ENCODE measurements around the gene MAPK1.
"Not testable (repeated sequence)": the region's sequence is repeated elsewhere in the genome, so short reads cannot be mapped to it uniquely, and the experiment has no call there.

MAPK1 gene

DNA sequence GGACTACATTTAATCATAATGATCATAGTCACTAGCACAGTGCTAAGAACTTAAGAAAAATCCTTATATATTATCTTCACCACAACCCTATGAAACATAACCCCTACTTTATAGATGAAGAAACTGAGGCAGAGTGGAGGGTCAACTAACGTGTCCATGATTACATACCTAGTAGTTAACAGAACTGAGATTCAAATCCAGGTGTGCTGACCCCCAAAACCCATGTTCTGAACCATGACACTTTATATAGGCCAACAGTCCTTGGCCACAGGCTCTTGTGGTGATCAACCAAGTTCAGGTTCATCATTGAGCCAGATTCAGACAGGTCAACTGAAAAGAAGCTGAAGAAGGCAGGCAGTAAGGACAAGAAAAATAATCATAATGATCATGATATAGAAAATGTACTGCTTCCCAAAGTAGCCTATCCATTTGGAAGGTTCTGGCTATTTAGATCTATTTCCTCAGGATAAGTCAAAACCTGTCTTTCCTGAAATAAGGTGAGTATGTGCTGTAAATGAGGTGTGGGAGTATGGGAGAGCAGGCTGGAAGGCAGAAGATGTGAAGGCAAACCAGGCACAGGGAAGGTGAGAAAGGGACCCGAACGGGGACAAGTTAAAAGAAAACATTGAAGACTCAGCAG, 39.7 kb downstream of the MAPK1 start:
- Histone ChIP-seq H3K4me3 (no peak overlapping the region), H3K27ac (no peak overlapping the region)

DNA sequence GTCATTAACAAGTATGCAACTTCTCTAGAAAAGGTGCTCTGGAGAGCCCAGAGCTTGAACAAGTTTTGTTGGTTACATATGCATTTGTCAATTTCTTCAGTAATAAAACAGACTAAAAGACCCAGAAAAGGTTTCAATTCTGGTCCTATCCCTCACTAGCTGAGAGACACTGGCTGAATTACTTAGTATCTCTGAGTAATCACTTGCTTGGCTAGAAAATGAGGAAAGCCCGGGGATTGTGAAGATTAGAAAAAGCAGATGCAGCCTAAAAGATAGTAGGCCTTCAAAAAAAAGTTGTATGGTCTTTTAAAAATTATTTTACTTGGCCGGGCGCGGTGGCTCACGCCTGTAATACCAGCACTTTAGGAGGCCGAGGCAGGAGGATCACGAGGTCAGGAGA, 41.2 kb downstream of the MAPK1 start:
- Histone ChIP-seq H3K27ac (no peak overlapping the region), H3K4me3 (no peak overlapping the region)

DNA sequence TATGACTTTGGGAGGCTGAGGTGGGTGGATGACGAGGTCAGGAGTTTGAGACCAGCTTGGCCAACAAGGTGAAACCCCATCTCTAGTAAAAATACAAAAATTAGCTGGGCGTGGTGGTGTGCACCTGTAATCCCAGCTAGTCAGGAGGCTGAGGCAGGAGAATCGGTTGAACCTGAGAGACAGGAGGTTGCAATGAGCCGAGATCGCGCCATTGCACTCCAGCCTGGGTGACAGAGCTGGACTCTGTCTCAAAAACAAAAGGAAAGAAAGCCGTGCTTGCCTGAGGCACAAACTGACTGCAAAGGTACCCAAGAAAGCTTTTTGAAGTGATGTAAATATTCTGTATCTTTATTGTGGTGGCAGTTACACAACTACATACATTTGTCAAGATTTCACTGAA, 42.5 kb downstream of the MAPK1 start:
- H3K4me3 ChIP-seq: not testable (repeated sequence)
- H3K27ac ChIP-seq: peak overlapping the region in 1 of 21 experiments; percentile 7

DNA sequence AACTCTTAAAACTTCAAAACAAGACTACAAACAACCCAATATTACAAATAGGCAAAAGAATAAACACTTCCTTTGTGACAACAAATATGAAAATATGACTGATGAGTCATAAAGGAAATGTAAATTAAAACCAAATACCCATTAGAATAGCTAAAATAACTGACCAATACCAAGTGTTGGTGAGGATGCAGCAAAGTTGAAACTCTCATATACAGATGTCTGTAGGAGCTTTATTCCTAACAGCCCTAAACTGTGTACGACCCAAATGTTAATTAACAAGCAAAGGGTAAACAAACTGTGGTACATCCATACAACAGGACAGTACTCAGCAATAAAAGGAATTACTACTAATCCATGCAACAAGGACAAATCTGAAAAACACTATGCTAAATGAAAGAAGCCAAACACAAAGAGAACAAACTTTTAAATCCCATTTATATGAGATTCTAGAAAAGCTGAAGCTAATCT, 43.0 kb downstream of the MAPK1 start:
- peak overlapping the region in 1 of 21 experiments; percentile 7 for H3K27ac ChIP-seq

DNA sequence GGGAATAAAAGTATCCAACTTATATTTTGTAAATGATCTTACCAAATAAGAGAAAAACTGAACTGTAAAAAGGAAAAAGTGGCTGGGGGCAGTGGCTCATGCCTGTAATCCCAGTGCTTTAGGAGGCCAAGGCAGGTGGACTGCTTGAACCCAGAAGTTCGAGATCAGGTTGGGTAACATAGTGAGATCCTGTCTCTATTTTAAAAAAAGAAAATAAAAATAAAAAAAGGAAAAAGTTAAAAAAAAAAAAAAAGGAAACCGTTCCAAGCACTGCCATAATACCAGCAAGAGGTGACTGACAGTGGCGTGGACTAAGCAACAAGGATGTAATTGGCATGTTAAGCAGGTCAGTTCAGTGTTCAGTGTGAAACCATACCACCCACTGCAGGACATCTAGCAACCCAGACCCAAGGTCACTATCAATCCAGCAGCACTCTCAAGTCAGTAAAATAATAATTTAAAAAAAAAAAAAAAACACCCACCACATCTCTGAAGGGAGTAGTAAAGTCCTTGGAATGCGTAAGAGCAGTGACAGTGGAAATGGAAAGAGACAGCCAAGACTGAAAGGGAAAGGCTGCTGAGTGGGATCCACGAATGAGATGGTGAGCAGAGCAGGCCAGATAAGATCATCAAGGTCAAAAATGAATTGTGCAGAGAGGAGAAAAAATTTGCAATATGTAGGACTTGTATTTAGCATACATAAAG, 43.6 kb downstream of the MAPK1 start:
- peak overlapping the region in 2 of 21 experiments; percentile 15 to 31 for H3K27ac ChIP-seq

More for the DNA sequence above, 43.0 kb downstream of the MAPK1 start:
- H3K4me3 ChIP-seq: no peak overlapping the region

DNA sequence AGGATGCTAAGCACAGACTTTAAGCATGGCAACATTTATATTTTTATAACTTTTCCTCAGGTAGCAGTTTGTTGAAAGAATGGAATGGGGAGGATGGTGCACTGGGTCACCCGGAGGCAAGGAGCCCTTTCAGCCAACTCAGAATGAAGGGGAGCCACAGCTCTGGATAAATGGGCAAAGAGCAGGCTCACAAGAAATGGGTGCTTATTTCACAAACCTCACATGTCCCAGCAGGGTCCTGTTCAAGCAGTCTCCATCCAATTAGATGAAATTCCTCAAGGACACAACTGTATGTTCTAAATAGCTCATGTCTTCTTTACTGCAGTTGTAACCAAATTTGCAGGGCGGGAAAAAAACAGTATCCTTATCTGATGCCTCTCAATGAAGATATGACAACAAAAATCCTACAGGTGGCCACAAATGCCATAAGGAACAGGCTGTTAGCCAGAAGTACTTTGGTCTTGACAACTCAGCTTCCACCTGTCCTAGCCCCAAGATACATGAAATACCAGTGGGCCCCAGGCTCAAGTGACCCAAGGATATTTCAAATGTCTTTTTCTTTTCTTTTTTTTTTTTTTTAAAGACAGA, 48.2 kb downstream of the MAPK1 start:
- no peak overlapping the region for H3K4me3 ChIP-seq
- peak overlapping the region in 10 of 21 experiments; percentile 3 to 88 (median 80) for H3K27ac ChIP-seq

More for the DNA sequence above, 43.6 kb downstream of the MAPK1 start:
- H3K4me3 ChIP-seq: no peak overlapping the region

DNA sequence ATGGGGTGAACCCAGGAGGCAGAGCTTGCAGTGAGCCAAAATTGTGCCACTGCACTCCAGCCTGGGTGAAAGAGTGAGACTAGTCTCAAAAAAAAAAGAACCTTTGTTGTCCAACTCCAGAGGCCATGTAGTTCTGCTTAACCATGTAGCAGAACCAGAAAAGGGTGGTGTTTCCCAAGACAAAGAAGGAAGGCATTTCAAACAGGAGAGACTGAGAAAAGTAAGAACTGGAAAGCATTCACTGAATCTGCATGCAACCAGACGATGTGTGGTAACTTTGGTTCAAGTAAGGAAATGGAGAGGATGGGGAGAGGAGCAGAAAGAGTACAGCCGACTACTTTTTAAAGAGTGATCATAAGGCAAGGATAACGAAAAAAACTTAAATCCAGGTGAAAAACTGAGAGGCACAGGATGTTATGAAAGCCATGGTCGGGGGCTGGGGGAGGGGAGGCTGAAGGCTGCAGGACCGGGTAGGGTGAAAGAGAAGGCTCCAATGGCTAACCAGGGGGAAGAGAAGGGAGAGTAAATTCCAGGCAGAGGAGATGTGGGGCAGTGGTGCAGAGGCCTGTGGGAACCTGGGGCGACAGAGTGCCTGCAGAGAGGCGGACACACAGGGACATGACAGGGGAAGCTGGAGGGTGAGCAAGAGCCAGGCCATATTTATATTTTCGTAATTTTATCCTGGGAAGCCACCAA, 48.8 kb downstream of the MAPK1 start:
- Histone ChIP-seq H3K4me3 (no peak overlapping the region), H3K27ac (peak overlapping the region in 16 of 21 experiments; percentile 3 to 88 (median 80))

DNA sequence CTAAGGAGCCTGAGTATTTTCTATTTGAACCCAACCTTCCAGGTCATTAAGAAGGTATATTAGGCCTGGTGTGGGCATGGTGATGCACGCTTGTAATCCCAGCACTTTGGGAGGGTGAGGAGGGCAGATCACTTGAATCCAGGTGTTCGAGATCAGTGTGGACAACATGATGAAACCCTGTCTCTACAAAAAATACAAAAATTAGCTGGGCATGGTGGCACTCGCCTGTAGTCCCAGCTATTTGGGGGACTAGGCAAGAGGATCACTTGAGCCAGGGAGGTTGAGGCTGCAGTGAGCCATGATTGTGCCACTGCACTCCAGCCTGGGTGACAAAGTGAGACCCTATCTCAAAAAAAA, 50.0 kb downstream of the MAPK1 start:
- not testable (repeated sequence) for H3K4me3 ChIP-seq
- H3K27ac ChIP-seq: peak overlapping the region in 20 of 21 experiments; percentile 39 to 88 (median 82)

DNA sequence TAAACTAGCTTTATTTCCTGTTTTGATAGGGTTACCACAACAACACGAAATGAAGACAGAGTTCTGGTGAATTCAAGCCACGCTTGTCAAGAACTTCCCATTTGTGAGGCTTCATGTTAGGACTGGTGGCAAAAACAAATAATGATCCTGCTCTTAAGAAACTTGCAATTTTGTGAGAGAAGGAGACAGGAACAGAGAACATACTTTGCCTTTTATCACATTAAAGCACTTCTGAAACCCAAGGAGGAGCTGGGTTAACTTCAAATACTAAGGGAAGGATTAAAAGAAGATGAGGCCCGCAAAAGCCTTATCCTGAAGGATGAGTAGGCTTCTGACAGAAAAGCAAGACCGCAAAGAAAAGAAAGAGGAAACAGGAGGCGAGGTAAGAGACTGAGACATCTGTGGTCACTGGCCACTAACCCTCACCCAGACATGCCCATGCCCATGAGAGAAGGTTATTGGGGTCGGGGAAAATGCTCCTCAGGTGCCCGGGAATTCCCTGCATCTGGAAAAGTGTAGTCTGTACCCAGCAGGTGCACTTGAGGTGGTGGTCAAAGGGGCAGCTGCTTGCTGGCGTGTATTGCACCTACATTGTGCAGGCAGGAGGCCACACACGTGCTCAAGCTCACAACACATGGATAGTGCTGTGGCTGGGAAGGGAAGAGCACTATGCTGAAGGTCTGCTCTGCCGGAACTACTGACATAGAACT, 50.5 kb downstream of the MAPK1 start:
- Histone ChIP-seq H3K27ac (peak overlapping the region in 20 of 21 experiments; percentile 39 to 88 (median 82)), H3K4me3 (peak overlapping the region in 1 of 7 experiments; percentile 6)

DNA sequence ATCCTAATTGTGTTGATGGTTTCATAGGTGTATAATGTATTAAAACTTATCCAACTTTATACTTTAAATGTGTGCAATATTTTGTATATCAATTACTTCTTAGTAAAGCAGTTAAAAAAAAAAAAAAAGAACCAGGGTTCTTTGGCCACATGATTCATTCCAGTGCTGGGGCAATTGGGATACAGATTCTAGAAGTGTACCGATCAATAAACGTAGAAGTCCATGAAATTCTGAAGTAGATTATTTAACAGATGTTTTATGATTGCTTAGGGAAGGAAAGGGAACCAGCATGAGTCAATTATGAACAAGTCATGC, 51.0 kb downstream of the MAPK1 start:
- no peak overlapping the region for H3K4me3 ChIP-seq
- H3K27ac ChIP-seq: peak overlapping the region in 19 of 21 experiments; percentile 46 to 88 (median 82)

DNA sequence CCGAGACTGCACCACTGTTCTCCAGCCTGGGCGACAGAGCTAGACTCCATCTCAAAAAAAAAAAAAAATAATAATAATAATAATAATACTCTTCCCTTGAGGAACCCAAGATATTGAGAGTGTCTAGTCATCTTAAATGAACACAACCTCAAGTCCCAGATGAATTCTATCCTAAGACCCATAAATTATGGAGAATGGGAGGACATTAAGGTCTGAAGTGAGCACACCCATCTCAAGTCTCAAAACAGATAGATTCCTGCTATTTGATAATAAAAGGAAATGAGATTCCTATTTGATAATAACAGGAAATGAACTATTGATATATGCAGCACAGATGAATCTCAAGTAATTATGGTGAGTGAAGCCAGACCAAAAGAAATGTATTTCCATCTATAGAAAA, 51.5 kb downstream of the MAPK1 start:
- no peak overlapping the region for H3K4me3 ChIP-seq
- H3K27ac ChIP-seq: peak overlapping the region in 18 of 21 experiments; percentile 46 to 88 (median 80)

DNA sequence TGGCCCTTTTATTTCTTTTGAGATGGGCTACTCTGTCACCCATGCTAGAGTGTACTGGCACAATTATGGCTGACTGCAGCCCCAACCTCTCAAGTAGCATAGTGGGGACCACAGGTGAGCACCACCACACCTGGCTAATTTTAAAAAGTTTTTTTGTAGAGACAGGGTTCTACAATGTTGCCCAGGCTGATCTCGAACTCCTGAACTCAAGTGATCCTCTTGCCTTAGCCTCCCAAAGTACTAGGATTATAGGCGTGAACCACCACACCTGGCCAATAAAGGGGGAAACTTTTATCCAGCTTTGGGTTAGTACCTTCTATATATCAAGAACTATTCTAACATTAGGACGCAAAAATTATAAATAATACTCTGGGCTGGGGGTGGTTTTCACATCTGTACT, 52.1 kb downstream of the MAPK1 start:
- Histone ChIP-seq H3K4me3 (no peak overlapping the region), H3K27ac (peak overlapping the region in 15 of 21 experiments; percentile 12 to 88 (median 83))

DNA sequence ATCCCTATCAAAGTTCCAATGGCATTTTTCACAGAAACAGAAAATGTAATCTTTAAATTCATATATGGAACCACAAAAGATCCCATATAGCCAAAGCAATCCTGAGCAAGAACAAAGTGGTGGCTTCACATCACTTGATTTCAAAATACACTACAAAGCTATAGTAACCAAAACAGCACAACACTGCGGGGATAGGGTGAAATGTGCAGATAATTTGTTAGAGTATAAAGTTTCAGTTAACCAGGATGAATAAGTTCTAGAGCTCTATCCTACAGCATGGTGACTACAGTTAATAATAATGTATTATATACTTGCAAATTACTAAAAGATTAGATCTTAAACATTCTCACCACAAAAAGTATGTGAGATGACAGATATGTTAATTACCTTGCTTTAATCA, 55.5 kb downstream of the MAPK1 start:
- Histone ChIP-seq H3K27ac (no peak overlapping the region), H3K4me3 (no peak overlapping the region)

DNA sequence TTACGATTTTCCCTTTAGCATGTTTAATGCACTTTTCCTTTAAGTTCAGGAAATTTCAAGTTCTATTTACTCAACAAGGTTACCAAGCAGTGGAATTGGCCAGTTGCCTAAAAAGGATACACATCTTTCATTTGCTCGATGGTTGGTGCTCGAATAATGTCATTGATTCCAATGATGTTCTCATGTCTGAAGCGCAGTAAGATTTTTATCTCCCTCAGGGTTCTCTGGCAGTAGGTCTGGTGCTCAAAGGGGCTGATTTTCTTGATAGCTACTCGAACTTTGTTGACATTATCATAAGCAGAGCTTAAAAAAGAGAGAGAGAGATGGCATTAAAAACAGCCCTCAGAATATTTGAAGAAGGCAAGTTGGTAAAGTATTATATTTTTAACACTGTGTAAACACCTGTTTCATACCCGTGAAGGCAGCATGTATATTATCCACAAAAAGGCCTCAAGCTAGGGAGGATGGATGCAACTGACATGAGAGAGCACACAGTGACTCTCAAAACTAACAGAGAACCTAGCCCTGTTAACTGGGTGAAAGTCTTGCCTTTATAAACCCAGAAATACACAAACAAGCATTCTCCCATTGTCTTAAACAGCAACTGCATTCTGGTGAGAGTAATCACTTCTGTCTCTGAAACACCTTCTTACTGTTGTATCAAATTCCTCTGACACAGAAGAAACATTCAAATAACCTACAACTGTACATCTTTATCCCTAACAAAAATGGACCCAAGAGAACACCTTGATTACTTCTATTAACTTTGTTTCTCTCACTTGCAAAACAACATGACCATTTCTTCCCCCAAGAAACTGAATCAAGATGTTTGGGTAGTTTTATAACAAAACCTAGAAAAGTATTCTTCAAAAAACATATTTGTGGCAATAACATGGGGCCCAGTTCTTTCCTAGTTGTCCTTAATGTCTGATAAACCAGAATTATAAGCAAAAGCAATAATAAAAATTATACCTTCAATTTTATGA, 59.6 kb downstream of the MAPK1 start:
- peak overlapping the region in 2 of 21 experiments; percentile 12 to 34 for H3K27ac ChIP-seq
- H3K4me3 ChIP-seq: no peak overlapping the region

DNA sequence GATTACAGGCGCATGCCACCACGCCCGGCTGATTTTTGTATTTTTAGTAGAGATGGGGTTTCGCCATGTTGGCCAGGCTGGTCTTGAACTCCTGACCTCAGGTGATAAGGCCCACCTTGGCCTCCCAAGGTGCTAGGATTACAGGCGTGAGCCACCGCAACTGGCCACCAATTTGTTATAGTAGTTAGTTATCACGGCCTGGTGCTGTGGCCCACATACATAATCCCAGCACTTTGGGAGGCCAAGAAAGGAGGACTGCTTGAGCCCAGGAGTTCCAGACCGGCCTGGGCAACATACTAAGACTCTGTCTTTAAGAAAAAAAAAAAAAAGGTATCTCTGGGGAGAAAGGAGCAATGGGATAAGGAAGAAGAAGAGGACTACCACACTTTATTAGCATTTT, 62.1 kb downstream of the MAPK1 start:
- not testable (repeated sequence) for H3K4me3 ChIP-seq, H3K27ac ChIP-seq

DNA sequence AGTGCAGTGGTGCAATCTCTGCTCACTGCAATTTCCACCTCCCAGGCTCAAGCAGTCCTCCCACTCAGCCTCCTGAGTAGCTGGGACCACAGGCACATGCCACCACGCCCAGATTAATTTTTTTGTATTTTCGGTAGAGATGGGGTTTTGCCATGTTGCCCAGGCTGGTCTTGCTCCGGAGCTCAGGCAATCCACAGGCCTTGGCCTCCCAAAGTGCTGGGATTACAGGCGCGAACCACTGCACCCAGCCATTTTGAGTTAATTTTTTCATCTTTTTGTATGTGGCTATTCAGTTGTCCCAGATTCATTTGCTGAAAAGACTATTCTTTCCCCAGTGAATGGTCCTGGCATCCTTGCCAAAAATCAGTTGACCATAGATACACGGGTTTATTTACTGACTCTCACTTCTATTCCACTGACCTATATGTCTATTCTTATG, 63.6 kb downstream of the MAPK1 start:
- Histone ChIP-seq H3K4me3 (no peak overlapping the region), H3K27ac (no peak overlapping the region)

DNA sequence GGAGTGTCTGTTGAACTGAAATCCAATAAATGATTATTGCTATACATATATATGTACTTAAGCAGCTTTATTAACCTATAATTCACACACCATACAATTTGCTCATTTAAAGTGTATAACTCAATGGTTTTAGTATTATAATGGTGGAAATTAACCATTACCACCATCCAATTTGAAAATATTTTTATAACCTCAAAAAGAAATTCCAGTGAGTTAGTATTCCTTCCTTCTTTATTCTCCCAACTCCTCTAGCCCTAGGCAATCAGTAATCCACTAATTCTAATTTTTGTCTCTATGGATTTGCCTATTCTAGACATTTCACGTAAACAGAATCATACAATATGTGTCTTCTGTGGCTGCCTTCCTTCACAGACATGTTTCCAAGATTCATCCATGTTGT, 64.8 kb downstream of the MAPK1 start:
- H3K4me3 ChIP-seq: no peak overlapping the region

DNA sequence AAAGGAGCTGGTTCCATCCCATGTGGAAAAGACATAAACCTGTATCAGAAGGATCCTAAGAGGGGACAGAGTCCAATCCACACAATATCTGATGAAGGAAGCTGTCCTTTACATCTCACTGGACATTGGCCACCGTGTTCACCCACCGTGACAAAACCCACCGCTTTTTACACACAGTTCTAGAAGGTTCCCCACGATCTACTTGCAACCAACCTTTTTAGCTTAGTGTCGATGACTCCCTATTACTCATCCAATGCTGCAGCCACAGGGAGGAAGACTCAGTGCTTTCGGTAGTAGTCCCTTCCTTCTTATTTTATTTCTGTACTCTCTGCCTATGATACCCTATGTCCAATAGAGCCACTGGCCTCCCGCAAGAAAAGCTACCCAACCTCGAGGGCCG, 65.4 kb downstream of the MAPK1 start:
- Histone ChIP-seq H3K27ac (no peak overlapping the region), H3K4me3 (no peak overlapping the region)

More for the DNA sequence above, 64.8 kb downstream of the MAPK1 start:
- H3K27ac ChIP-seq: no peak overlapping the region

DNA sequence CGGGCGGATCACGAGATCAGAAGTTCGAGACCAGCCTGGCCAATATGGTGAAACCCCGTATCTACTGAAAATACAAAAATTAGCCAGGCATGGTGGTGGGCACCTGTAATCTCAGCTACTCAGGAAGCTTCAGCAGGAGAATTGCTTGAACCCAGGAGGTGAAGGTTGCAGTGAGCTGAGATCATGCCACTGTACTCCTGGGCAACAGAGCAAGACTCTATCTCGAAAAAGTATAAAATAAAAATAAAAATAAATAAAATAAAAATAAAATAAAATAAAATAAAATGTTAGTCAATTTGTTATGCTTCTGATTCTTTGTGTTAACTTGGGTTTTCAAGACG, 66.2 kb downstream of the MAPK1 start:
- H3K4me3 ChIP-seq, H3K27ac ChIP-seq: not testable (repeated sequence)
